GM23248 (cell line): Measurements from ENCODE around the gene ADAMTS15.

Experiments
- EZH2 ChIP-seq: fragments of 200-600 bp; sonication (generic); IDR thresholded peaks from 2 replicates; pipeline ENCODE4 v1.6.1; 2018; ENCODE audit warnings: antibody characterized with exemption, mild to moderate bottlenecking; ENCODE audit not compliant: insufficient read depth, poor library complexity, severe bottlenecking
- EZH2phosphoT487 ChIP-seq: fragments of 200-600 bp; sonication (generic); IDR thresholded peaks from 2 replicates; pipeline ENCODE4 v1.6.1; 2018; ENCODE audit warnings: antibody characterized with exemption, moderate library complexity, mild to moderate bottlenecking, low read depth; ENCODE audit not compliant: insufficient read depth

- no peak for TF ChIP-seq EZH2
- no peak for TF ChIP-seq EZH2phosphoT487
Observed at GRCh38 chr11:130416530-130416882, 31.9 kb upstream of the ADAMTS15 start.
